EL (cell line): ENCODE measurements around the gene HNRNPA1.
"Not testable (repeated sequence)": the region's sequence is repeated elsewhere in the genome, so short reads cannot be mapped to it uniquely, and the experiment has no call there.

Experiments used
- DNase-seq: peaks from one replicate; pipeline ENCODE4 v3.0.0-alpha.2; 2016

HNRNPA1 gene

DNA sequence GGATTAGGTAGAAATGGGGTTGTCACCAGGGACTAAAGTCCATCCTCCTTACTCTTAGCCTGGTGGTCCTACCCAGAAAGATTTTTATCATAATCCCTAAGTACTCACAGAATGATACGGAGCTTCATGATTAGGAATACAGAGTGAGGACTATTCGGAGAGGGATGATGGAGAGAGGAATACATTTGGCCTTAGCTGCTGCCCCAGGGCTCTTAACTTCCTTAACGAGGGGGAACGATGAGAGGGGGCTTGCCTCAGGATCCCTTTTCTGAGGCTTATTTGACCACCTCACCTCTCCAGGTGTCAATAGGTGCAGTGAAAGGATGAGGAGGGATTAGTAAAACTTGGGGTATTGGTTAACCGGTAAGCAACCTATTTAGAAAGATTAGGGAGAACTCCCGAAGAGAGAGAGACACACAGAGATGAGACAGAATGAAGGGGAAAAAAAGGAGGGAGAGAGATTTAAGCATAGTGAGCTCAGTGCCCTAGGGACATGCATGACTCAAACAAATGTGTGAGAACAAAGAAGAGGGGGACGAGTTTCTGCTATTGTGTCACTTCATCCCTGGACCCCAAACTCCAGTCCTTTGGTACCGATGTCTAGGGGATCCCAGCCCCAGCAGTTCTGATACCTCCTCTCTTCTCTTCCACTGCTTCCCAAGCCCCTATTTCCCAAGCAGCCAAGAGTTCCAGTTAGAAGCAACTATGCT is 19.1 kb downstream of the HNRNPA1 start:
- DNase-seq, result peak; percentile 56

DNA sequence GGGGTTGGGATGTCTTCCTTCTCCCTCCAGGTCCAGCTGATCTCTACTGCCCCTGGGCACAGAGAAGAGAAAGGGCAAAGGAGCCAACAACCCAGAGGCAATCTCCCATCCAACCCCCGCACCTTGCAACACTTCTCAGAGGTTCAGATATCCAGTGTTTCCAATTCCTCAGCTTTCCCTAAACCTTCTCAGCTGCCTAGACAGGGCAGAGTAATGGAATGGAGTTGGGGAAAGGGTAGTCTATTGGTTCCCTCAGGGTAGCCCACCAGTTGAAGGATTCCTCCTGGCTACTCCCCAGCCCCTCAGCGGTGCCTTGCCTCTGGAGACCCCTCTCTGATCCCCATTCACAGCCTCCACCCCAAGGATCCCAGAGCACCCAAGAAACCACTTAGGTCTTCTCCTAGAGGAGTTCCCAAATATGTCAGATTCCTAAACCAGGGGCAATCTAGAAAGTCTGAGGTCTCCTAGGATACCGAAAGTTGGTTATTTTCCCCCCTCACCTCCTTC is 19.8 kb downstream of the HNRNPA1 start:
- peak; percentile 38 for DNase-seq

DNA sequence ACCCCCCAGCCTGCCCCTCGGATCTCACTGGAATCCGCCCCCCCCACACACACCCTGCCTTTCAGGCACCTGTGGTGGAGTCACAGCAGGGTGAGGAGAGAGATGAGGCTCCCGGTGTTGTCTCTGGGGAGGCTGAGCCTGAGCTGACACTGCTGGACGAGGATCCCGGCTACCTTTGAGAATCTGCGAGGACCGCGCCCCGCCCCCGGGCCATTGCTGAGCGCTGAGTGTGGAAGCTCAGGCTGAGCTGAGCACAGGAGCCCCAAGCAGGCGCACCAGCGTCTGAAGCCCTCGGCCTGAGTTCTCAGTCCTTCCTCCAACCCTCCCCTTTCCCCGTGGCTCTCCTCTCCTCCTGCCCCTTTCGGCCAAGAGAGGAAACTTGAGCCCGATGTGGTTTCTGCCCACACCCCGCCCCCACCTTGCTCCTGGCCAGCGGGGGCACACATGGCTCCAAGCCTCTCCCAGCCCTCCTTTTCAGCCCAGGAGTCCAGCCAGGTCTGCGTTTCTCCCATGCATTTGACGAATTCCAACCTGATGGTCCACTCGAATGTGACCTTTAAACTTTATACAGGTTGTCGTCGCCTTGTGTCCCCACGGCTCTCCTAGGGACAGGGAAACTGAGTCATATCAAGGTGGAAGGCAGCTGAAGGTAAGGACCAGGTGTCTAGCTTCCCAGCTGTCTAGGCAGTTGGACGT is 20.4 kb downstream of the HNRNPA1 start, which contains the start of gene NFE2:
NFE2 (minus strand) TSS at position 284 of the 696 bp plus-strand sequence. CDS start 5,767 bp downstream, outside the sequence.
- DNase-seq, result peak; percentile 87

DNA sequence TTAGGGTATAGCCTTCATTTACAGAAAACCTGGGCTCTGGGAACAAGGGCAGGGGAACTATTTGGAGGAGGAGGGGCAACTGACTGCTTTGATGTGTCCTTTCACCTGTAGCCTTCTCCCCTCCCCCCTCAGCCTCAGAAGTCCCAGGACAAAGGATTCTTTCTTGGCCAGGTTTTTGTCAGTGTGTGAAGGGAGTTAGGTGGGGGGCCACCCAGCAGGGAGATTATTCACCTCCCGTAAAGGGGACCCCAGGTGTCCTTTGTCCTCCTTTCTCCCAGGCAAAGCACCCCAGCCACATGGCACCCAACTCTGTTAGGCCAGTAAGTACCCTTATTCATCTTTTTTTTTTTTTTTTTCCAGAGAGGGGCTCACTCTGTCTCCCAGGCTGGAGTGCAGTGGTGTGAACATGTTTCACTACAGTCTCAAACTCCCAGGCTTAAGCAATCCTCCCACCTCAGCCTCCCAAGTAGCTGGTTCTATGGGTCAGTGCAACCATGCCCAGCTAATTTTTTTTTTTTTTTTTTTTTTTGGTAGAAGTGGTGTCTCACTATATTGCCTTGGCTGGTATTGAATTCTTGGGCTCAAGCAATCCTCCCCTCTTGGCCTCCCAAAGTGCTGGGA is 21.0 kb downstream of the HNRNPA1 start:
- DNase-seq, result no peak

- DNase-seq, result no peak
These were observed 23.1 kb downstream of the HNRNPA1 start for GRCh38 chr12:54303640-54304039.

DNA sequence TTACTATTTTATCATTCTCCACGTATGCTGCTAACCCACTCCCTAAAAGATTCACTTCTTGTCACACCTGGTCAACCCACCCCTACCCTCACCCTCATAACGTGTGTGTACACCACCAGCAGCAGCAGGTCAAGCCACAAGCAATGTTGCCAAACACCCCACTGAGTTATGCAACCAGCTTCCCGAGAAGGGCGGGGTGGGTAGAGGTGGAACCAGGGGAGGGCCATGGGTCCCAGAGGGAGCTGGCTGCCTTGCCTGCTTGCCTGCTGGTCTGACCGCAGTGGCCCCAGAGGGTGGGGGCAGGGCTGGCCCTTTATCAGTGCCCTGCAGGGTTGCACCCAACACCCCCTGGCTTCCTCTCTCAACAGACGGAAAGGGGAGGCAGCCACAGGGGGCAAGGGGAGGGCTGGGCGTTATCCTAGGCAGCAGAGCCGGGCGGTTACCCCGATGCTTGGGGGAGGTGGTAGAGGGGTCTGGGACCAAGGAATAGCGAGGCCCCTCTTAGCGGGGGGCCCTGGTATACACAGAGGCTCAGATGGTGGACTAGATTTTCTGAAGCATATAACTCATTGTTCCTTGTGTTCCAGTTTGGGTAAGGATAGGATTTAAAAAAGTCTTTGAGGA is 23.8 kb downstream of the HNRNPA1 start:
- peak; percentile 41 for DNase-seq

DNA sequence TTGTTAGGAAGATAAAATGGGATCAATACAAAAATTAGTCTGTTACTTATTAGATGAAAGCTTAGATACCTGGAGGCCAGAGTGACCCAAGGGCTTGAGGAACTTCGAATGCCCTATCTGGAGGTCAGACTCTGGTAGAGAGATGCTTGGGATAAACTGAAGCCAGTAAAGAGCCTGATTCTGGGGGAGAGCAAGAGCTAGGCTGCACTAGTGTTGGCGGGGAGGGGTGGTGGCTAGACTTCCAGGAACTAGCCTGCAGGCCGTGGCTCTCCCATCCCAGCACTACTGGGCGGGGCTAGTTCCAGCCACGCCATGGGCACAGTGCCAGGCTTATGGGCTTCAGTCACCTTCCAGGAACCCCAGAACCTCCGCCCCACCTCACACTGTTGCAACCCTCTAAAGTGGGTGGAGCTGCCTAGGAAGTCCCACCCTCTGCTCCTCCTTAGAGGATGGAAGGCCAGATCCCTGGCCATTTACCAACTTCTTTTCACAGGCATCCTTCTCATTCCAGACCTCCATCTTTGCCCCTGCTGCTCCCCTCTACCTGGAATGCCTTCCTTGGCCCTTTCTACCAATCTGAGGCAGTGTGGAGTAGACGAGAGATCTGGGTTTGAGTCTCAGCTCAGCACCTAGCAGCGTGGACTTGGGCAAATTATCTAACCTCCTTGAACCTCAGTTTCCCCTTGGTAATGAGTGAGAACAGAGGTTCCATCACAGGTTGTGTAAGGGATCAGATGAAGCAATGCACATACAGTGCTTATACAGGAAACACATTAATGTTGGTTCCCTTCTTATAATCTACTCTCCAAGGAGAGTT is 26.6 kb downstream of the HNRNPA1 start:
- peak; percentile 56 for DNase-seq

DNA sequence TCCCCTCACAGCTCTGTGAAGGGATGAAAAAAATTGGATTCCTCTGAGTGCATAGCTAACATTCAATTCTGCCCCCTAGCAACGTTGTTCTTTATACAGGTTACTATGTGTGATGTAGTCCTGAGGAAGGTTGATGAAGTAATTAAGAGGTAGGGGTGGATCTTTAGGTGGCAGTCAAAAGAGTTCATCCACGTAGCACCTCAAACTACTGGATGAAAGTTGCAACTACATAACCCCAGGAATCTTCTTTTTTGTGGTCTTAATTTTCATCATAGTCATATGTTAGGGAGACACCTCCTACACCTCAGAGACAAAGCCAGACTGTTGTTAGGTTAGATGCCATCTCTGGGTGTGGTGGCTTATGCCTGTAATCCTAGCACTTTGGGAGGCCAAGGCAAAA is 30.5 kb downstream of the HNRNPA1 start:
- no peak for DNase-seq

DNA sequence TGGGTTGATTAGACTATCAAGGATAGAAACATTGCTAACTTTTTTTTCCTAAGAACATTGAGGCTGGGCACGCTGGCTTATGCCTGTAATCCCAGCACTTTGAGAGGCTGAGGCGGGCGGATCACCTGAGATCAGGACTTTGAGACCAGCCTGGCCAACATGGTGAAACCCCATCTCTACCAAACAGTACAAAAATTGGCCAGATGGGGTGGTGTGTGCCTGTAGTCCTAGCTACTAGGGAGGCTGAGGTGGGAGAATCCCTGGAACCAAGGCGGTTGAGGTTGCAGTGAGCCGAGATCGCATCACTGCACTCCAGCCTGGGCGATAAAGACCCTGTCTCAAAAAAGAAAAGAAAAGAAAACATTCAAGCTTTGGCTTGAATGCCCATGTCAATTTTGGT is 31.8 kb downstream of the HNRNPA1 start:
- DNase-seq, result not testable (repeated sequence)

GRCh38 chr12:54321363-54321762 is 40.8 kb downstream of the HNRNPA1 start:
- no peak for DNase-seq

DNA sequence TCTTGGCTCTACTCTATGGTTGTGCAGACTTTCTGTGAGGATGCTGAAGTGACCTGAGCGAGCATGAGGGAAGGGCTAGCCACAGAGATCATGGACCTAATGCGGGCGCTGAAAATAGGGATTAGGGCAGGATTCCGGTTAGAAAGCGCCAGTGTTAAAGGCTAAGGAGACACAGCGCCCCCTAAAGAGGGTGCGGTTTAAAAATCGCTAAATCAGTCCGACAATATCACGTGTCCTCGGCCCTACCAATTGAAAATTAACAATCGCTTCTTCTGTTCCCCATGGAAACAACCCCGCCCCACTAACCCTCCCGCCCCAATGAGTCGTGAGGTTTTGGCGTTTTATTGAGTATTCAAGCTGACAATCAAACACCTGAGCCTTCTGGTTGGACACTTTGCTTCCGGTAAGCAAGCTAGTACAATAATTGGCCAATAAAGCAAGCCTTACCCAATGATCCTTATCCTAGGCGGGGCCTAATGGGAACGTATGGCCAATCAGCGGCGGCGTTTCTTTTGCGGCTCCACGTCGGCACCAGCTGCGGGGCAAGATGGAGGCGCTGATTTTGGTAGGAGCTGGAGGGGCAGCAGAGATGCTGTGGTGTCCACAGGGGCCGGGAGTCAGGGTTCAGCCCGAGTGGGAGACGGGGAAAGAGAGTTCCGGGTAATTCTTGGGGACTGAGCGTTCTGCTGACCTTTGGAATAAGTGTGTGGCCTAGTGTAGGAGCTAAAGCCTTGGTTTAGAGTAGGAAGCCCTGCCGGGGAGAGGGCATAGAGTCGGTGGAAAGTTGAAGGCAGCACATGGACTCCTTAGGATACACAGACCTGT is 44.3 kb downstream of the HNRNPA1 start, which contains the start of gene COPZ1:
COPZ1 (plus strand) TSS at position 515 of the 825 bp plus-strand sequence; CDS start at position 548, 33 bp downstream.
- peak; percentile 100 for DNase-seq

DNA sequence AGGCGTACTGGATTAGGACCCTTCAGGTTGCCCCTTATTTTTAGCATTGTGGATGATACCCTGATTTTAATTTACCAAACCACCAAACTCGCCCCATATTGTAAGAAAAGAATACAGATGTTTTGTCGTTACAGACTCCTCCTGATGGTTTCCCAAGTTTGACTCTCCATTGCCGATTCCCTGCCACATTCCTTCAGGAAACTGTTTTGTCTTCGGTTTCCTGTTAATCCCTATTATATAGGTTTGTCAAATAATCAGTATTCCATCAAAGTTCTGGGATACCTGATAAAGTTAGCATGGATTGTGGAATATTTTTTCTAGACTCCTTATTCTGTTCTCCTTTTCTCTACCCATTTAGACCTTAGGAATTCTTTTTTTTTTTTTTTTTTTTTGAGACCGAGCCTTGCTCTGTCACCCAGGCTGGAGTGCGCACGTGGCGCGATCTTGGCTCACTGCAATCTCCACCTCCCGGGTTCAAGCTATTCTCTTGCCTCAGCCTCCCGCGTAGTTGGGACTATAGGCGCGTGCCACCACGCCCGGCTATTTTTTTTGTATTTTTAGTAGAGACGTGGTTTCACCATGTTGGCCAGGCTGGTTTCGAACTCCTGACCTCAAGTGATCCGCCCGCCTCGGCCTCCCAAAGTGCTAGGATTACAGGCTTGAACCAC is 45.0 kb downstream of the HNRNPA1 start:
- not testable (repeated sequence) for DNase-seq

- DNase-seq, result no peak
These were observed 48.2 kb downstream of the HNRNPA1 start for GRCh38 chr12:54328595-54329337.

DNA sequence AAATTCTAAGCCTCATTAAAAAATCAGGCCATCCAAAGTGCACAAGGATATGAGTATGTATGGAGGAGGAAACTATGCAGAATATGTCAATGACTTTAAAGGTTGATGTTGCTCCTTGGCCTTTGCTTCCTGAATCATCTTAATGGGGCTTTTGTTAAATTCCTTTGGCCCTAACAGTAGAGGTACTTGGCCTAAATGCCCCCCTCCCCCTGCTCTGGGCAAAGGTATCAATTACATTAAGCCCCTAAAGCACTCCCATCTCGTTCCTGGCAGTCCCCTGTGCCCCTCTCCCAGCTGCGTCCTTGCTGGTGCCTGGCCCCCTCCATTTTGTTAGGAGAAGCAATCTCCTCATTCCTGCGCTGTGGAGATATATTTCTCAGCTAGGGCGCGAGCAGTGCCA is 49.2 kb downstream of the HNRNPA1 start:
- peak; percentile 42 for DNase-seq

- DNase-seq, result no peak
These were observed 49.9 kb downstream of the HNRNPA1 start for GRCh38 chr12:54330442-54330841.

GRCh38 chr12:54331461-54331860 is 50.9 kb downstream of the HNRNPA1 start:
- no peak for DNase-seq

DNA sequence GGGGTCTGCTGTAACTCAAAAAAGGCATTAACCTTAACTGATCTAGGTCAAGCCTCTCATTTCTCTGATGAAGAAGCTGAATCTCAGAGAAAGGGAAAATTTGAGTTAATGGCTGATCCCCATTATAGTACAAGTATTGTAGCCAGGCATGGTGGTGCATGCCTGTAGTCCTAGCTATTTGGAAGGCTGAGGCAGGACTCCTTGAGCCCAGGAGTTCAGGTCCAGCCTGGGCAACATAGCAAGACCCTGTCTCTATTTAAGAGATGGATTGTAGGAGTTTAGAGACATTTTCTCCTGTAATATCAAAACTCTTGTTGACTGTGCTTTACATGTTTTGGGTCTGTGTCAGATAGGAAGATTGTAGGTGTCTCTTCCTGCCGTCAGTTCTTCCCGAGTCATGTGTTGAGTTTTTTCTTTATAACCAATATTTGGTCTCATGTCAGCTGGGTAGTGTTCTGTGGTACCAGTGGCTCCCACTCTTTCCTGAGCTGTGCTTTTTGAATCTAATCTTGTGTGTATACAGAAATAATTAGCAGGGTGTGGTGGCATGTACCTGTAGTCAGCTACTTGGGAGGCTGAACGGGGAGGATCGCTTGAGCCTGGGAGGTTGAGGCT is 53.0 kb downstream of the HNRNPA1 start:
- no peak for DNase-seq
